ENCODE measurements around the gene GAREM2. TPM values are rescaled to one million over a fixed set of nuclear protein-coding genes. Genes with fewer than 3 reads are reported as not detected.

The GAREM2 gene
- total and polyA plus RNA-seq, 4 donors = 0.08 to 0.28 (median 0.16) TPM

GRCh38 chr2:26144031-26144430, 28.9 kb upstream of the GAREM2 start:
- WGBS = 60% methylated on average over 7 of the region's 7 CpGs
- Histone ChIP-seq H3K27ac (ENCODE audit: low read depth in 1 of 2, low read length in 2 of 2) (no peak overlapping the region), H3K9ac (ENCODE audit: low read depth in 1 of 2, low read length in 2 of 2) (no peak overlapping the region), H3K9me3 (ENCODE audit: control insufficient read depth in 4 of 4, low read length in 3 of 4) (no peaks in the 10 kb centered on the region), H3K4me1 (ENCODE audit: control insufficient read depth in 4 of 4, insufficient read depth in 4 of 4, low read length in 3 of 4) (no peaks in the 10 kb centered on the region), H3K36me3 (ENCODE audit: control insufficient read depth in 4 of 4, insufficient read depth in 3 of 4, low read depth in 1 of 4, low read length in 3 of 4) (no peaks in the 10 kb centered on the region), H3K27me3 (ENCODE audit: control insufficient read depth in 4 of 4, insufficient read depth in 4 of 4, low read length in 3 of 4) (peaks cover 0 to 2% (median 0%) of the 10 kb centered on the region in 4 donors), H3K4me3 (ENCODE audit: low read depth in 1 of 3, low read length in 3 of 3) (no peak overlapping the region)
- TF ChIP-seq HNF4G (IDR thresholded peaks at IDR 0.05) (no peak), EGR1 (IDR thresholded peaks at IDR 0.05; ENCODE audit: low read depth in 2 of 2) (no peak), YY1 (IDR thresholded peaks at IDR 0.05) (no peak), MAX (IDR thresholded peaks at IDR 0.05) (no peak), ZBTB33 (IDR thresholded peaks at IDR 0.05) (no peak)
- DNase-seq (ENCODE audit: low spot score) = no peak

- DNase-seq (ENCODE audit: low spot score) = peak; percentile 72
- Histone ChIP-seq H3K9me3 (ENCODE audit: control insufficient read depth in 4 of 4, low read length in 3 of 4) (no peaks in the 10 kb centered on the region), H3K36me3 (ENCODE audit: control insufficient read depth in 4 of 4, insufficient read depth in 3 of 4, low read depth in 1 of 4, low read length in 3 of 4) (no peaks in the 10 kb centered on the region), H3K4me3 (ENCODE audit: low read depth in 1 of 3, low read length in 3 of 3) (no peak overlapping the region), H3K9ac (ENCODE audit: low read depth in 1 of 2, low read length in 2 of 2) (peak overlapping the region in 1 of 2 donors; percentile 47), H3K4me1 (ENCODE audit: control insufficient read depth in 4 of 4, insufficient read depth in 4 of 4, low read length in 3 of 4) (no peaks in the 10 kb centered on the region), H3K27ac (ENCODE audit: low read depth in 1 of 2, low read length in 2 of 2) (no peak overlapping the region), H3K27me3 (ENCODE audit: control insufficient read depth in 4 of 4, insufficient read depth in 4 of 4, low read length in 3 of 4) (peaks cover 0 to 2% (median 0%) of the 10 kb centered on the region in 4 donors)
- 21% methylated on average over 11 of the region's 11 CpGs for WGBS
- TF ChIP-seq MAX (IDR thresholded peaks at IDR 0.05) (no peak), CTCF (IDR thresholded peaks at IDR 0.05; ENCODE audit: low read depth, low read length, missing input control) (peak; percentile 86), HNF4A (conservative IDR thresholded peaks at IDR 0.05) (no peak), RAD21 (IDR thresholded peaks at IDR 0.05) (peak; percentile 93 to 95), HNF4G (IDR thresholded peaks at IDR 0.05) (no peak)
These were observed 27.8 kb upstream of the GAREM2 start for GRCh38 chr2:26144953-26145680.

GRCh38 chr2:26148501-26148900, 24.4 kb upstream of the GAREM2 start:
- Histone ChIP-seq H3K27me3 (ENCODE audit: control insufficient read depth in 4 of 4, insufficient read depth in 4 of 4, low read length in 3 of 4) (peaks cover 0 to 2% (median 0%) of the 10 kb centered on the region in 4 donors), H3K9me3 (ENCODE audit: control insufficient read depth in 4 of 4, low read length in 3 of 4) (no peaks in the 10 kb centered on the region), H3K9ac (ENCODE audit: low read depth in 1 of 2, low read length in 2 of 2) (no peak overlapping the region), H3K4me1 (ENCODE audit: control insufficient read depth in 4 of 4, insufficient read depth in 4 of 4, low read length in 3 of 4) (no peaks in the 10 kb centered on the region), H3K27ac (ENCODE audit: low read depth in 1 of 2, low read length in 2 of 2) (no peak overlapping the region), H3K36me3 (ENCODE audit: control insufficient read depth in 4 of 4, insufficient read depth in 3 of 4, low read depth in 1 of 4, low read length in 3 of 4) (no peaks in the 10 kb centered on the region), H3K4me3 (ENCODE audit: low read depth in 1 of 3, low read length in 3 of 3) (no peak overlapping the region)
- 44% methylated on average over 2 of the region's 2 CpGs for WGBS
- no peak for DNase-seq (ENCODE audit: low spot score)
- no peak for TF ChIP-seq SP1 (IDR thresholded peaks at IDR 0.05)
- TF ChIP-seq NR2F2 (IDR thresholded peaks at IDR 0.05) = no peak
- TF ChIP-seq RAD21 (IDR thresholded peaks at IDR 0.05) = no peak
- TF ChIP-seq ATF3 (IDR thresholded peaks at IDR 0.05) = no peak
- TF ChIP-seq FOXA1 (IDR thresholded peaks at IDR 0.05) = no peak
- TF ChIP-seq MAX (IDR thresholded peaks at IDR 0.05) = no peak
- TF ChIP-seq REST (IDR thresholded peaks at IDR 0.05) = no peak
- no peak for TF ChIP-seq EGR1 (IDR thresholded peaks at IDR 0.05; ENCODE audit: low read depth in 2 of 2)
- TF ChIP-seq JUND (IDR thresholded peaks at IDR 0.05) = no peak
- TF ChIP-seq CTCF (IDR thresholded peaks at IDR 0.05; ENCODE audit: low read depth, low read length, missing input control) = no peak
- no peak for TF ChIP-seq HNF4A (conservative IDR thresholded peaks at IDR 0.05)
- no peak for TF ChIP-seq TAF1 (conservative IDR thresholded peaks at IDR 0.05)
